T-helper 9 cell (primary cell): Measurements from ENCODE around the gene PADI4.

Source experiments
- DNase-seq: peaks from one replicate; pipeline ENCODE4 v3.0.0-alpha.2; 2020

PADI4 gene

DNA sequence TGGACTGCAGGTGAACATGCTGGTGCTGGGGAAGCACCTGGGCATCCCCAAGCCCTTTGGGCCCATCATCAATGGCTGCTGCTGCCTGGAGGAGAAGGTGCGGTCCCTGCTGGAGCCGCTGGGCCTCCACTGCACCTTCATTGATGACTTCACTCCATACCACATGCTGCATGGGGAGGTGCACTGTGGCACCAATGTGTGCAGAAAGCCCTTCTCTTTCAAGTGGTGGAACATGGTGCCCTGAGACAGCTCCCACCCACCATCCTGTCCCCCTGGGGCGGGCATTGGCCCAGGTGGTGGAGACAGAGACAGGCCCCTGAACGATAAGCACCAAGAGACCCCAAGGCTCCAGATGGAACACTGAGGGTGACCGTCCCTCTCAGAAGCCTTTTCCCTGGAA is 25.2 kb upstream of the PADI4 start:
- DNase-seq = no peak

DNA sequence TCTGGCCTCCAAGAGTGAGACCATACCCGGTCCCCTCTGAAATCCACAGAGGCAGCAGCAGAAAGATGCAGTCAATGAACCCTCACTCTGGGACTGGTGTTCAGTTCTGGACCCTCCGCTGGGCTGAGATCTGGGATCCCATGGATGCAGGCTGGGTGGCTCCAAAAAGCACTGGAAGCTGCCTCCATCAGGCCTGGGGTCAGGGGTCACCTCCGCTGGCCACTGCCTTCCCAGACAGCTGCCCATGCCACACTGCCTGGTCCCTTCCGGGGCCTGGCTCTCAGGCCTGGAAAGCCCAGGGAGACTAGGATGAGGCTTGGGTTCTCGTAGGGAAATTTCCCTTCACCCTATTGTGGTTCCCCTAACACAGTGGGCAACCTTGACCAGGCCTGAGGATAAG is 21.4 kb upstream of the PADI4 start:
- no peak for DNase-seq

DNA sequence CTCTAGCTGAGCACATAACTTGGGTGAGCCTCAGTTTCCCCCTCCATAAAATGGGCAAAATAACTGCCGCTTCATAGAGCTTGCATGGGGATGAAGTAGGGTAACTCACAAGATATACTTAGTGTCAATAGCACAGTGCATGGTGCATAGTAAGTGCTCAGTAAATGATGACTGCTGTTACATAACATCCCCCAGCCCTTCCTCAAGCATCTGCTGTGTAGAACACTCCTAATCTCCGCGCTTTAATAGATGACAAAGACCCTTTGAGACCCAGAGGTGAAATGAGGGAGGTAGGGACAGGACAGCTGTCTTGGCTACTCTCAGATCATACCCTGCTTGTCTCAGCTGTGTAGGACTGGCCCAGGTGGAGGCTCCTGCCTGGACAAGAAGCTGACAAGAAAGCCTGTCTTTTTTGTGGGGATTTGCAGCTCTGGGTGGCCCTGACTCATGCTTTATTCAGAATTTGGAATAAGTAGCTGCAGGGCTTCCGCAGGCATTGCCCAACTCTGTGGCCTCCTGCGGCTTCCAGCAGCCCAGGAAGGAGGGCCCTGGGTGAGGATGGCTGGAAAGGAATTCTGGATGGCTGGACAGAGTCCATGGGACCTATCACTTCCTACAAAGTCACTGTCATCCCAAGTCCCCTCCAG is 20.7 kb upstream of the PADI4 start:
- DNase-seq = no peak

DNA sequence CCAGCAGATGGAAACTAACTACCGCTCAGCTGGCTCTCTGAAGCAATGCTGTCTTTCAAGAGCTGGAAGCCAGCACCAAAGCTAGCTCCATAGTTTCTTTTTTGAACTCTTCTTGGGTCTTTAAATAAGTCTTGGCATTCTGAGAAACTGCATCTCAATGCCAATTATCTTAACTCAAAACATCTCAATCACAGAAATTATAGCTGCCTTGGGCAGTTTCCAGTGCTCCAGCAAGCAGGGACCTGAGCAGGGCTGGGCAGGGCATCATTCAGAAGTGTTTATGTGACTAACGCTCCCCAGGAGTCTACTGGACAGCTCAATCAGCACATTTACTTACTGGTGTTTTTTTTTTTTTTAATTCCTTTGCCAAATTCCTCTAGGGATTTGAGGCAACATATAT is 18.3 kb upstream of the PADI4 start:
- DNase-seq = no peak

- DNase-seq = no peak
Observed at GRCh38 chr1:17290553-17290952, 17.4 kb upstream of the PADI4 start.

DNA sequence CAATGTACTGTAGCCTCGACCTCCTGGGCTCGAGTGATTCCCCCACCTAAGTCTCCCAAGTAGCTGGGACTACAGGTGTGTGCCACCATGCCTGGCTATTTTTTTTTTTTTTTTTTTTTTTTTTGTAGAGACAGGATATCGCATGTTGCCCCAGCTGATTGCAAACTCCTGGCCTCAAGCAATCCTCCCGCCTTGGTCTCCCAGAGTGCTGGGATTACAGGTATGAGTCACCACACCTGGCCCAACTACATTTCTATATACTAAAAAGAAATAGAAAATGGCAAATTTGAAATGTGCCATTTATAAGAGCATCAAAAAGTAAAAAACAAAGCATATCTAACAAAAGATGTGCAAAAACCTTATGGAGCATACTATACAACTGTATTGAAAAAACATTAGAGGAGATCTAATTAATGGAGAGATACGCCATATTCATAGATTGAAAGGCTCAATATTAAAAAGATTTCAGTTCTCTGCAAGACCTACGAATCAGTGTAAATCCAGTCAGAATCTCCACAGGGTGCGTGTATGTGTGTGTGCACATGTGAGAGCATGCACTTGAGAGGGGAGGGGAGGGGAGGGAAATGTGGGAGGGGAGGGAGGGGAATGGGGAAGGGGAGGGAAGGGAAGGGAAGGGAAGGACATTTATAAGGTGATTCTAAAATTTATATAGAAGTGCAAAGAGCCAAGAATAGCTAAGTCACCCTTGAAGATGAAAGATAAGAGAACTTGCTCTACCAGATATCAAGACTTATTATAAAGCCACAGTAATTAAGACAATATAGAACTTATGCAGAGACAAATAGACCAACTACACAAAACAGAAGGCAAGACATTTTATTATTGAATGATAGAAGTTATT is 15.5 kb upstream of the PADI4 start:
- DNase-seq = no peak

DNA sequence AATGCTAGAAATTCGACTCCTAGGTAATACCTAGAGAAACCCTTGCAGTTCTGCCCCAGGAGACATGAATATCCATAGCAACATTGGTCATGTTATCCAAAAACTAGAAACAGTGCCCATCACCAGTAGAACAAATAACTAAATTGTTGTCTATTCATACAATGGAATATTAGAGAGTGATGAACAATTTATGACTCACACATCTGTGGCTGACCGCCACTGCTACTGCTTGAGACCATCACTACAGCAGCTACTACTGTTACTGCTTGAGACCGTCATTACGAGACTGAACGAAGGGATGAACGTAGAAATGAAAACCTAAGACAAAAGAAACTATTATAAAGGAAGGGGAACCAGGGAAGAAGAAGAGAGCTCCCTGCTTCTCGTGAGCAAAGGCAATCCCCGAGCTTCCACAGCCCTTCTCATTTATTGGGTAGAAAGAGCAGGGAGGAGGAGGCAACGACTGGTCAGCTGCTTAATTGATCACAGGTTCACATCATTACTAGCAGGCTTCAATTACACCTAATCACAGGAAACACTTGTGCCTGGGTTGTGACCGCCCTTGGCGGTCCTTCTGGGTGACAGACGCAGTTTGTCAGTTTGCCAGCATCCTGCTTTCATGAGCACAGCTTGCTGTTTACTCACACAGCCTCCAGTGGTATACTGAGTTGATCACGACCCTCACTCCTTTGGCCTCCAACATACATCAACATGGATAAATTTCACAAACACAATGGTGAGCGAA is 14.1 kb upstream of the PADI4 start:
- no peak for DNase-seq

DNA sequence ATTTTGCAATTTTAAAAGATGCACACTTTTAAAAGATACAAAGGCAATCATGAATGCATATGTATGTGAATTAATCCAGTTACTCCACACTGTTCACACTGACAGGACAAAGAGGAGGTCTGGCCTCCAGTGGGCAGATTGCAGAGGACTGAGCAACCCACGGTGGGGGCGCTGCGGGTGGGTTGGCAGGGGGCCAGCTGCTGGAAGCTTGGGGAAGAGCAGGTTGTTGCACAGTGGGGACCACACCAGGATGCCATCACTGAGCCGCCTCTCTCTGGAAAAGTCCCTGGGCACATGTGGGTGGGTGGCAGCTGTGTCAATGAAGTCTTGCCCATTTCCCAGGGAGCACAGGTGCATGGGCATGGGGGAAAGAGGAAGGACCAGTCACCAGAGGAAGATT is 12.7 kb upstream of the PADI4 start:
- no peak for DNase-seq

DNA sequence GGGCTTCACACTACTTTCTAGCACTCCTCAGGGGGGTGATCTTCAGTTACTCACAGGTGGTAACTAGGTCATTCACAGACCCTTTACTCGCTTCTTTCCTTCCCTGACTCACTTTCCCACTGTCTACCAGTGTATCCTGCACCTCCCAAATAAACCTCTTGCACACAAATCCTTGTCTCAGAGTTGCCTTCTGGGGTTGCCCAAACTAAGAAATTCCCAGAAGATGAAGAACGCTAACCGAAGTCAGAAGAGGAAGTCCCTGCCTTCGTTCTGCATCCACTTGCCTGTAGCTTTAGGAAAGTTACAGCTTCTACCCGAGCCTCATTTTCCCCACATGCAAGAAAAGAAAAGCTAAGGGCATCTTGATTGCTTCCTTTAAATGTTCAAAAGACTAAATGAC is 11.9 kb upstream of the PADI4 start:
- DNase-seq = no peak

DNA sequence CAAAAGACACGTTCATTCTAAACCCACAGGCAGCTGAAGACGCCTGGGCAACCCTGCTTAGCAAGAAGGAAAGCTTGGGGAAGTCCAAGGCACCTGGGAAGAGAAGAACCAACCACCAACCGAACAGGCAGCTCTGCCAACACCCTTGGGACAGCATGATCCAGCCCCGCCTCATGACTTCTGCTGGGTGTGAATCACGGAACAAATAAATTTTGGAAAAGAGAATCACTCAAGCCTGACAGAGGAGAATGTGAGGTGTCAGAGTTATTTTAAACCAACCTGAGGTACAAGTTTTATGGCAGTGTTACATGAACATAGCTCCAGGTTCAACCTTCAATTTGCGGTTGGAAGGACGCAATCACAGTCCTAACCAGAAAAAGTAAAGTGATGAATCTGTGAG is 10.0 kb upstream of the PADI4 start:
- DNase-seq = no peak

GRCh38 chr1:17301767-17302166 is 6.2 kb upstream of the PADI4 start:
- DNase-seq = no peak

DNA sequence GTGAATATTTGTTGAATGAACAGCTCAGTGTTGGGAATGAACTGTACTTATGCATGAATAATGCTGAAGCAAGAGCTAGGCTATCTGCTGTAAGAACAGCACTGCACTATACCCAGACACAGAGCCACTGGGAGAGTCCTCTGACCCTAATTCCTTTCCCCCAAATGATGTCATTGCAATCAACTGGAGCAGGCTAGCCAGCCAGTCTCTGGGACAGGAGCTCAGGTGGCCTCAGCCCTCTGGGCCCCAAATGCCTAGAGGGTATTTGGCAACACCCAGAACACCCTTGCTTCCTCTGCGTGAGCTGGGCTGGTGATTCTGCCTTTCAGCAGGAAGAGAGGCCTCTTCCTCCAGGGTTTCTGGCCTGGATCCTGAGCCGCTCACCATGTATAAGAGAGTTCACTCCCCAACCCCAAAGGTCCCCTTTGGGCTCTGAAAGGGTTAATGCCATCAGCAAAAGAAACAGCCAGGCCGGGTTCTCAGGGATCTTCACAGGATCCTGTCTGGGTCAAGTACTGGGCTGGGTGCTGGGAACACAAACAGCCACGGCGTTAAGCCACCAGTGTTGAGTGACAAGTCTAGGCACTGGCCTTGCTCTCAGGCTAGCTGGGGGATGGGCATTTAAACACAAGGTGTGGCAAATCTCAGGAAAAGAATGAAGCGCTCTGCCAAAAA is 3.7 kb upstream of the PADI4 start:
- no peak for DNase-seq

DNA sequence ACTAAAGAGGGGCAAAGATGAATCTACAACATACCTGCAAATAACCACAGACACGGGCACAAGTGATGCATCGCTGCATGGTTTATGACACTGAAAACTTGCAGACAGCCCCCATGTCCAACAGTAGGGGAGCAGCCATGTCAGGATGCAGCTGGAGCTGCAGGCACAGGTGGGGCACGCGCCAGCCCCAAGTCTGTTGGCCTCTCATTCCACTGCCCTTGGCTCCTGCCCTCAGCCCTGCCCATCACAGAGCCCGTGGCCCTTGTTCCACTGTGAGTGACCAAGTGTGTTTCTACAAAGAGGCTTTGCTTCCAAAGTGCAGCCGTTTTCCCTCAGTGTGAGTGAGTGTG is 3.2 kb upstream of the PADI4 start:
- DNase-seq = no peak

GRCh38 chr1:17305576-17306095 is 2.4 kb upstream of the PADI4 start:
- DNase-seq = no peak

- no peak for DNase-seq
Observed at GRCh38 chr1:17306407-17306806, 1.6 kb upstream of the PADI4 start.

DNA sequence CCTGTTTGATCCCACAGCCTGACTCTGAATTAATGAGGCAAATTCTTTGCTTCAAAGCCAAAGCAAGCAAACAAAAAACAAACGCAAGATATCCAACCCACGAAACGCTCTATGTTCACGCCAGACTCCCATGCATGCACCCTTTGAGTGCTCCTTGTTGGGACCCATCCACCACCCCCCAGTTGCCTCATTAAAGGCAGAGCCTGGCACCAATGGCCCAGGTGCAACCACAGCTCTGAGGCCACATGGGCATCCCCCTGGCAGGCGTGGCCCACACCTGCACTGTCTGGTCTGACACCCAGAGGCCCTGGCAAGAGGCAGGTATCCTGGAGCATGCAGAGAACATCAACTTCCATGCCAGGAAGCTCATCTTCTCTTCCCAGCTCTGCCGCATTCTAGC is 1.1 kb upstream of the PADI4 start:
- no peak for DNase-seq

DNA sequence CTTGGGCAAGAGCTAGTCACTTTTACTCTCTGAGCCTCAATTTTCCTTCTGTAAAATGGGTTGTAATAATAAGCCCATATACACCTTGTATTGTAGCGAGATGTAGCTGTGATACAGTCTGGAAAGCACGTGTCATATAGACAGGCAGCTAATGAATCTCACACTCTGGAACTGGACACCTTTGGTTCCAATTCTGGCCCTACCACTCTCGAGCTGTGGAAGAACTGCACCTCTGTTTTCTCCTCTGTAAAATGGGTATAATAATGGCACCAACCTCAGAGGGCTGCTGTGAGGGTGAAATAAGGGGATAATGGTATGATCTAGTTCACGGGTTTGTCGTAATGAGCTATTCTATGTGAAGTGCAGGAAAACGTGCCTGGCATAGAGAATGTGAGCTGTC is 668 bp upstream of the PADI4 start:
- DNase-seq = no peak

- no peak for DNase-seq
Observed at GRCh38 chr1:17308593-17308992, 596 bp downstream of the PADI4 start.

- DNase-seq = no peak
Observed at GRCh38 chr1:17309426-17310067, 1.6 kb downstream of the PADI4 start.

DNA sequence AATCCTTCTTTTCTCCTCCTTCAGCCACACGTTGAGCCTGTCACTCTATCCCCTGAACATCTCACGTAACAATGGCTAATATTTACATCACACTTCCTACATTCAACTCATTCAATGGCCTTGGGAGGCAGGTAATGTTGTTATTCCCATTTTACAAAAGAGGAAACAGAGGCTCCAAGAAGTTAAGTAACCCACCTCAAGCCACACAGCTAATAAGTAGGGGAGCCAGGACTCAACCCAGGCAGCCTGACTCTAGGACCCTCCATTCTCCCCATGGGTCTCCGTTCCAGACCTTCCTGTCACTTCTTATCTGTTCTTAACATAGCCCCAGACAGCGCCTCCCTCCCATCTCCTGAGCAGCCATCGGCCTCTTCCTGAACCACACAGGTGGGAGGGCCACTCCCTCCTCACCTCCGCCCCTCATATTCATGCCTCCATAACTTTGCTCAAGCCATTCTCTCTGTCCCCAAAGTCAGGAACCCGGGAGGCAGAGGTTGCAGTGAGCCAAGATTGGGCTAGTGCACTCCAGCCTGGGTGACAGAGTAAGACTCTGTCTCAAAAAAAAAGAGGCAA is 2.2 kb downstream of the PADI4 start:
- no peak for DNase-seq

- no peak for DNase-seq
Observed at GRCh38 chr1:17313530-17314309, 5.7 kb downstream of the PADI4 start.
